ENCODE measurements around the gene ESRRA. TPM values are rescaled to one million over a fixed set of nuclear protein-coding genes. Genes with fewer than 3 reads are reported as not detected.

Gene ESRRA
- total and polyA plus RNA-seq, 2 of the 4 experiments (the other 2 are of a cell fraction) = 10.2 to 15.0 TPM

GRCh38 chr11:64284962-64285884 is 20.1 kb upstream of the ESRRA start, which contains the start of gene GPR137:
Gene GPR137, plus strand, starts transcription at chr11:64285848. Its CDS starts 677 bp downstream, at chr11:64286525.
- H3K36me3 ChIP-seq (ENCODE audit: control insufficient read depth, insufficient read depth, low read length) = peaks cover 6% of the 10 kb centered on the region; the same call in 1 of the 2 replicates
- DNase-seq (peak; percentile 56), ATAC-seq (ENCODE audit: low read depth) (peak; percentile 73)
- H2BK20ac ChIP-seq (ENCODE audit: low read depth, low read length) = no peak within 1 kb of the TSS
- H4K5ac ChIP-seq (ENCODE audit: low read depth, low read length) = peak within 1 kb of the TSS; percentile 56
- peaks cover 8% of the 10 kb centered on the region for H3K4me1 ChIP-seq (ENCODE audit: control insufficient read depth, insufficient read depth, low read length)
- dilution Hi-C loops (cut with HindIII; ENCODE audit: low sequenced_read_pairs, unreplicated experiment) = no loop called here
- peak within 1 kb of the TSS; percentile 86 for H3K27ac ChIP-seq (ENCODE audit: insufficient read depth, low read length)
- H2BK120ac ChIP-seq (ENCODE audit: low read depth, low read length) = no peak within 1 kb of the TSS
- no peaks in the 10 kb centered on the region for H4K20me1 ChIP-seq (ENCODE audit: insufficient read depth, low read length)
- H3K4me2 ChIP-seq (ENCODE audit: low read depth, low read length) = peak within 1 kb of the TSS; percentile 95
- TF ChIP-seq ELK1 (IDR thresholded peaks at IDR 0.05; ENCODE audit: borderline replicate concordance, low read depth, low read length) (no peak), MXI1 (IDR thresholded peaks at IDR 0.05; ENCODE audit: borderline replicate concordance, low read depth, low read length) (0 out of 2 replicates have a peak, but pooled peaks have one; percentile 16), MAZ (IDR thresholded peaks at IDR 0.05; ENCODE audit: borderline replicate concordance, low read depth, low read length) (peak; percentile 18; the same call in 1 of the 2 replicates)
- peak within 1 kb of the TSS; percentile 75 for H3K9ac ChIP-seq (ENCODE audit: low read depth, low read length)
- no peaks in the 10 kb centered on the region for H3K9me3 ChIP-seq (ENCODE audit: control insufficient read depth, insufficient read depth, low read length)
- peaks cover 2% of the 10 kb centered on the region; the same call in 1 of the 2 replicates for H3K27me3 ChIP-seq (ENCODE audit: control insufficient read depth, insufficient read depth, low read length)
- peak within 1 kb of the TSS; percentile 95 for H2AK5ac ChIP-seq (ENCODE audit: low read depth, low read length)
- in situ Hi-C loops (cut with MboI; ENCODE audit: low sequenced_read_pairs) = no loop called here
- ChIA-PET CTCF (interaction anchor here (1.6 kb wide), 1 partner anchor 20 kb away, joined by 4 read pairs; the partner anchor contains the start of gene ESRRA), POLR2A (ENCODE audit: unreplicated experiment) (no interaction called here)
- no TSS peak for BruUV-seq (replicated peaks)
- WGBS, 2 experiments (ENCODE audit: extremely low coverage in 2 of 2, insufficient read length in 1 of 2) = 0% methylated on average over 37 of the region's 102 CpGs; no CpG with 5 or more reads in 1 of the 2 experiments
- H3K18ac ChIP-seq (ENCODE audit: low read depth, low read length) = peak within 1 kb of the TSS; percentile 17; the same call in 1 of the 2 replicates
- intact Hi-C loops (cut with micrococcal nuclease) = loop anchor here (1.0 kb wide), 1 partner anchor 33 kb away; no protein-coding TSS in a partner anchor
- H4K8ac ChIP-seq (ENCODE audit: low read depth in 2 of 2, low read length in 2 of 2) = peak within 1 kb of the TSS; percentile 91 to 92; a peak in 3 of 4 replicates
- peaks cover 15 to 39% of the 10 kb centered on the region in 2 experiments for H3K79me1 ChIP-seq (ENCODE audit: low read depth in 1 of 2, low read length in 2 of 2)
- H3K4me3 ChIP-seq (ENCODE audit: insufficient read depth, low read depth, low read length) = peak within 1 kb of the TSS; percentile 71
- peaks cover 5% of the 10 kb centered on the region; the same call in 1 of the 2 replicates for H3K9me1 ChIP-seq (ENCODE audit: insufficient read depth, low read length)
- H2AFZ ChIP-seq (replicated peaks; ENCODE audit: low read length, poor library complexity) = peak within 1 kb of the TSS; percentile 93
- no peak within 1 kb of the TSS for H2BK15ac ChIP-seq (ENCODE audit: low read depth, low read length)
- peak within 1 kb of the TSS; percentile 81 for H3K4ac ChIP-seq (ENCODE audit: low read depth, low read length)
- peak within 1 kb of the TSS; percentile 55 for H4K91ac ChIP-seq (ENCODE audit: insufficient read depth, low read depth, low read length)
- H3K56ac ChIP-seq (ENCODE audit: extremely low read depth, insufficient read depth, low read length) = peak within 1 kb of the TSS; percentile 55
- peak within 1 kb of the TSS; percentile 87; the same call in 1 of the 2 replicates for H3K23ac ChIP-seq (ENCODE audit: low read depth, low read length)
- H3K14ac ChIP-seq (replicated peaks; ENCODE audit: low read depth, low read length) = peak within 1 kb of the TSS; percentile 86
- H2BK5ac ChIP-seq (ENCODE audit: low read depth, low read length, poor library complexity, severe bottlenecking) = peak within 1 kb of the TSS; percentile 60
- peak within 1 kb of the TSS; percentile 99 for H2AK9ac ChIP-seq (replicated peaks; ENCODE audit: low read depth, low read length, poor library complexity)

Data from IMR-90 (cell line).